Stomach (tissue), 4 donors: Measurements from ENCODE around the gene SRGN.

Experiments used
- EP300 ChIP-seq: sonication (generic); formaldehyde crosslinking; IDR thresholded peaks from one replicate; pipeline ENCODE4 v1.6.1; 2017; ENCODE audit warnings: antibody characterized with exemption
- POLR2A ChIP-seq, 4 donors: fragments of 450-650 bp; IDR thresholded peaks; one replicate each; pipeline ENCODE4 v1.6.1; 2016; ENCODE audit warnings: antibody characterized with exemption in 4 of 4, control low read depth in 2 of 4, mild to moderate bottlenecking in 1 of 4, moderate library complexity in 1 of 4
- POLR2AphosphoS5 ChIP-seq, 3 donors: sonication (generic); formaldehyde crosslinking; IDR thresholded peaks; one replicate each; pipeline ENCODE4 v1.6.1; 2016; ENCODE audit warnings: antibody characterized with exemption in 3 of 3
- TF ChIP-seq, protein P1 (sequence below), 7 experiments: fragments of 450-650 bp in 4 of 7; fragments of 200-600 bp in 3 of 7; sonication (generic) in 3 of 7; IDR thresholded peaks; one replicate each; pipeline ENCODE4 v1.5.1; 2016 to 2019; ENCODE audit warnings: antibody characterized with exemption in 7 of 7, control low read depth in 2 of 7, mild to moderate bottlenecking in 1 of 7

DNA sequence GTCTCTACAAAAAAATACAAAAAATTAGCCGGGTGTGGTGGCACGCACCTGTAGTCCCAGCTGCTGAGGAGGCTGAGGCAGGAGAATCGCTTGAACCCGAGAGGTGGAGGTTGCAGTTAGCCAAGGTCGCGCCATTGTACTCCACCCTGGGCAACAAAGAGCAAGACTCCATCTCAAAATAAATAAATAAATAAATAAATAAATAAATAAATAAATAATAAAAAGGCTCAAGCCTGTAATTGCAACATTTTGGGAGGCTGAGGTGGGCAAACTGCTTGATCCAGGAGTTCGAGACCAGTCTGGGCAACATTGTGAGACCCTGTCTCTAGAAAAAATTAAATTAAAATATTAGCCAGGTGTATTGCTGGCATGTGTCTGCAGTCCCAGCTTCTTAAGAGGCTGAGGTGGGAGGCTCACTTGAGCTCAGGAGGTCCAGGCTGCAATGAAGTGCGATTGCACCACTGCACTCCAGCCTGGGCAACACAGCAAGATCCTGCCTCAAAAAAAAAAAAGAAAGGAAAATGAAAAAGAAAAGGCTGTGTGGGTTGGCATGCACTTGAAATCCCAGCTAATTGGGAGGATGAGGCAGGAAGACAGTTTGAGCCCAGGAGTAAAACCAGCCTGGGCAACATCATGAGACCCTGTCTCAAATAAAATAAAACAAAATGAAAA, 27.6 kb upstream of the SRGN start:
- TF ChIP-seq, protein P1, sequence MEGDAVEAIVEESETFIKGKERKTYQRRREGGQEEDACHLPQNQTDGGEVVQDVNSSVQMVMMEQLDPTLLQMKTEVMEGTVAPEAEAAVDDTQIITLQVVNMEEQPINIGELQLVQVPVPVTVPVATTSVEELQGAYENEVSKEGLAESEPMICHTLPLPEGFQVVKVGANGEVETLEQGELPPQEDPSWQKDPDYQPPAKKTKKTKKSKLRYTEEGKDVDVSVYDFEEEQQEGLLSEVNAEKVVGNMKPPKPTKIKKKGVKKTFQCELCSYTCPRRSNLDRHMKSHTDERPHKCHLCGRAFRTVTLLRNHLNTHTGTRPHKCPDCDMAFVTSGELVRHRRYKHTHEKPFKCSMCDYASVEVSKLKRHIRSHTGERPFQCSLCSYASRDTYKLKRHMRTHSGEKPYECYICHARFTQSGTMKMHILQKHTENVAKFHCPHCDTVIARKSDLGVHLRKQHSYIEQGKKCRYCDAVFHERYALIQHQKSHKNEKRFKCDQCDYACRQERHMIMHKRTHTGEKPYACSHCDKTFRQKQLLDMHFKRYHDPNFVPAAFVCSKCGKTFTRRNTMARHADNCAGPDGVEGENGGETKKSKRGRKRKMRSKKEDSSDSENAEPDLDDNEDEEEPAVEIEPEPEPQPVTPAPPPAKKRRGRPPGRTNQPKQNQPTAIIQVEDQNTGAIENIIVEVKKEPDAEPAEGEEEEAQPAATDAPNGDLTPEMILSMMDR (IDR thresholded peaks at IDR 0.05): no peak
- TF ChIP-seq POLR2AphosphoS5 (IDR thresholded peaks at IDR 0.05) (no peak), EP300 (no peak), POLR2A (IDR thresholded peaks at IDR 0.05) (no peak)
